Iris pigment epithelial cell (primary cell): ENCODE data around the gene NCK1.
A peak's percentile ranks its signal among the peaks of the same experiment; 100 is the strongest.

Source experiments
- DNase-seq: peaks from one replicate; pipeline ENCODE4 v3.0.0-alpha.2; 2011; ENCODE audit warnings: low read depth

The NCK1 gene

DNA sequence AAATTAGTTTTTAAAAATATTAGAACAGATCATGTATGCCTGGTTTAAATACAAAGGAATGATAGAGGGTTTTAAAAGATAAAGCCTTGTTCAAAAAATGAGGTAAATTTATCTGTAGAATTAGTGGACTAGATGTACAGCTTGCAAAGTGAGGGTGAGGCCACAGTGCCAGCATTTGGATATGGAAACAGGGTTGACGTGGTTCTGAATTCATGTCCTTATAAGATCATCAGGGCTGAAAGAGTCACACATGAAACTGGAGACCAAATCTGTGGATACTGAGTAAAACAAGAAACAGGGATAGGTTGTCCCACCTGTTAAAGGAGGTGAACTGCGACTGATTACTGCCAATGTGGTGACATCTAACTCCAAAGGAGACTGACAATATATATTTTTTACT lies 46.3 kb downstream of the NCK1 start:
- DNase-seq = no peak

DNA sequence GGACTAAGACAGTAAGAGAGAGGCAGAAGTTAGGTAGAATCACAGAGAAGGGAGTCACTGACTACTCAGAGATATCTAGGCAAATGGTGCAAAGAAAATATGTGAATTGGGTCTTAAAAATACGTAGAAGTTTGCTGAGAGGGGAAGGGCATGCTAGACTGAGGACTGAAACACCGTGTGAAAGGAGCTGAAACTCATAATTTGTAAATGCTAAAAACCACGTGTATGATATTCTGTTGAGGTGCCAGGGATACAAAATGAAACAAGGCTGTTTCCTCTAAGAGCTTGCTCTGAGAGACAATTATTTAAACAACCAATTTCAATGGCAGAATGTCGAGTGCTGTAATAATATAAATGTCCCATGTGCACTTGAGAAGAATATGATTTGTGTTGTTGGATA lies 47.2 kb downstream of the NCK1 start:
- DNase-seq = no peak

DNA sequence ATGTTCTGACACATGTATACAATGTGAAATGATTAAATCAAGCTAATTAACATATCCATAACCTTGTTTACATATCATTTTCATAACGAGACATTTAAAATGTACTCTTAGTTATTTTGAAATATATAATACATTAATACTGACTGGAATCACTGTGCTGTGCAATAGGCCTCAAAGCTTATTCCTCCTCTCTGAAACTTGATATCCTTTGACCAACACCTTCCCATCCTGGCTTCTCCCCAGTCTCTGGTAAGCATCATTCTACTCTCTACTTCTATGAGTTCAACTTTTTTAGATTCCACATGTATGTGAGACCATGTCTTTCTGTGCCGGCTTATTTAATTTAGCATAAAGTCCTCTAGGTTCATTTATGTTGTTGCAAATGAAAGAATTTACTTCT lies 48.7 kb downstream of the NCK1 start:
- peak; percentile 57 for DNase-seq

DNA sequence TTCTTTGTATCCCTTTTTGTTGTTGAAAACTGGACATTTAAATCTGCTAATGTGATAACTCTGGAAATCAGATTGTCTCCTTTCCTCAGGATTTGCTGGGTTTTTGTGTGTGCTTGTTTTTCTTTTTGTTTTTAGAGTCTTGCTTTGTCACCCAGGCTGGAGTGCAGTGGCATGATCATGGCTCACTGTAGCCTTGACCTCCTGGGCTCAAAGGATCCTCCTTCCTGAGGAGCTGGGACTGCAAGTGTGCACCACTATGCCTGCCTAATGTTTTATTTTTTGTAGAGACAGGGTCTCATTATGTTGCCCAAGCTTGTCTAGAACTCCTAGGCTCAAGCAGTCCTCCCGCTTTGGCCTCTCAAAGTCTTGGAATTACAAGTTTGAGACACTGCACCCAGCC lies 51.2 kb downstream of the NCK1 start:
- DNase-seq = no peak

DNA sequence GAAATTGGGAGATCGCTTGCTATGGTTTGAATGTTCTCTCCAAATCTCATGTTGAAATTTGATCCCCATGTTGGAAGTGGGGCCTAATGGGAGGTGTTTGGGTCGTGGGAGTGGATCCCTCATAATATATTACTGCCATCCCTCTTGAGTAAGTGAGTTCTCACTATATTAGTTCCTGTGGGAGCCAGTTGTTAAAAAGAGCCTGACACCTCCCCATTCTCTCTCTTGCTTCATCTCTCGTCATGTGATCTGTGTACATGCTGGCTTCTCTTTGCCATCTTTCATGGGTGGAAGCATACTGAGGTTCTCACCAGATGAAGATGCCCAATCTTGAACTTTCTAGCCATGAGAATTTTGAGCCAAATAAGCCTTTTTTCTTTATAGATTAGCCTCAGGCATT lies 52.7 kb downstream of the NCK1 start:
- DNase-seq = no peak

DNA sequence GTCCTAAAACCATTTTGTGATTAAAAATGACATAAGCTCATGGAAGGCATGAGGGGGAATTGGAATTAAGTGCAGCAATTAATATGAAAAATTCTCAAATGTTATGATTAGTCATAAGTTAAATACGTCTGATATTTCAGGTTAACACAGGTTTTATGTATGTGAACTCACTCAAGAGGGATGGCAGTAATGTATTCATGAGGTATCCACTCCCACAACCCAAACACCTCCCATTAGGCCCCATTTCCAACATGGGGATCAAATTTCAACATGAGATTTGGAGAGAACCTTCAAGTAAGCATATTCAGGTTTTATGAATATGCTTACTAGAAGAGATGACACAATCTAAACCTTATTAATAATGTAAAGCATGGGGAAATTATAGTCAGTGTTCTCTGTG lies 54.2 kb downstream of the NCK1 start:
- DNase-seq = no peak

DNA sequence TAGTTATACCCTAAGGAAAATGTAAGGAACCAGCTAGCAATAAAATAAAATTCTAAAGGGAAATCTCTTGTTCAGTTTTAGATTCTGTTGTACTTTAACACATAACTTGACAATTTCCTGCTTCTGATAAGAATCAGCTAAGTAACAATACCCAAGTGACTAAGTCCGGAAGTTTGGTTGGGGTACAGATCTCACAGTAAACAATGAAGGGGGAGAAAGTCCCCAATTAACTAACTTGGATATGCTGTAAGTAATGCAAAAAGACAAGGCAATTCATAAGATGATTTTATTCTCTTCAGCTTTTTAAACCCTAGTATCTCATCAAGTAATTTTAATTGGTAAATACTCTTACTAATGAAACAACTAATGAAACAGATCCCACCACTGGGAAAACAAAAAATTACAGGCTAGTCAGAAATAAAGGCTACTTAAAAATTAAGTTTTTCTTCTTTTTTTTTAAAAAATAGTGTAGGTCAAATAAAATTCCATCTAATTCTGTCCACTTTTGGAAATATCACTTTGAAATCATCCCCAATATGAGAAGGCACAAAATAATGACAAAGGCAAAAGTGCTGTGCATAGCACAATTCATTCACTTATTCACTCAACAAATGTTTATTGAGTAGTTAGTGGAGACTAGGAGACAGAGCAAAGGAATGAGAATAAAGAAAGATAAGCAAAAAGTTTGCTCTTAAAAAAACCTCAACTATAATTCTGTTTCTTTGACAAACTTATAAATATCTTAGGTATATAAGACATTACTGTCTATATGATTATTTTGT lies 58.0 kb downstream of the NCK1 start:
- DNase-seq = peak; percentile 48

DNA sequence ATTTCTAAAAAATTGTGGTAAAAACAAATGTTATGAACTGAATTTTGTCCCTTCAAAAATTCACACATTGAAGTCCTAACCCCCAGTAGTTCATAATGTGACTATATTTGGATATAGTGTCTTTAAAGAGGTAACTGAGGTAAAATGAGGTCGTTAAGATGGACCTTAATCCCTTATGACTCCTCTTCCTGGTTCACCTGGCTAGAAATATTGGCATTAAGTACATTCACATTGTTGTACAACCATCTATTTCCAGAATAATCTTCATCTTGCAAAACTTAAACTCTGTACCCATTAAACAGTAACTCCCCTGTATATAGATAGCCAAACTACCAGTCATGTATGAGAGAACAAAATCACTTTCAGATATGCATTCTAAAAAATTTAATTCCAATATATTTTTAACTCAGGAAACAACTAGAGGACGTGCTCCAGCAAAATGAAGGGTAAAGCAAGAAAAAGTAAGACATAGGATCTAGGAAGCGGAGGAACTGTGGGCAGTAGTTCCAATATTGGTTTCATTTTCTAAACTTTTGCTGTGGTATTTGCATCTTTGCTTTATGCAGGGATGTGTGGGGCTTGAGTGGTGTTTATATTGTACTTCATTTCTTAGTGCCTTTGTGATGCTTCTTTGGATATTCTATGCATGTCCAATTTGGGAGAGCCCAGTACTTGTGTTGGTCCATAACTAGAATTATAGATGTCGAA lies 59.0 kb downstream of the NCK1 start:
- DNase-seq = no peak

DNA sequence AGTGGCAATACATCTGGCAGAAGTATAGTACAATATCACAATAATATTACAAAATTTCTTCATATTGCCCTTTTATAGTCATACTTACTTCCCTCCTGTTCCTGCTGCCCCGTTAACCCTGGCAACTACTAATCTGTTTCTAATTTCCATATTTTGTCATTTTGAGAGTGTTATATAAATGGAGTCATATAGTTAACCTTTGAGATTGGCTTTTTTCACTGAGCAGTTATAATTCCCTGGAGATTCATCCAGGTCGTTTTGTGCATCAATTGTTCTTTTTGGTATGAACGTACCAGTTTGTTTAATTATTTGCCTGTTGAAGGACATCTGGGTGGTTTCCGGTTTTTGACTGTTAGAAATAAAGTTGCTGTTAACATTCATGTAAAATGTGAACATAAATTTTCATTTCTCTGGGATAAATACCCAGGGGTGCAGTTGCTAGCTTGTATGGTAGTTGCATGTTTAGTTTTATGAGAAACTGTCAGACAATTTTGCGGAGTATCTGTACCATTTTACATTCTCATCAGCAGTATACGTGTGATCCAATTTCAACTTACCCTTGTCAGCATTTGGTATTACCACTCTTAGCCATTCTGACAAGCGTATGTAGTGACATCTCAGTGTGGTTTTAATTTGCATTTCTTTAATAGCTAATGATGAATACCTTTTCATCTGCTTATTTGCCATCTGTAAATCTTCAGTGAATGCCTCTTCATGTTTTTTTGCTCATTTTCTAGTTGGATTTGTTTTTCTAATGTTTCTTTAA lies 63.6 kb downstream of the NCK1 start:
- no peak for DNase-seq

DNA sequence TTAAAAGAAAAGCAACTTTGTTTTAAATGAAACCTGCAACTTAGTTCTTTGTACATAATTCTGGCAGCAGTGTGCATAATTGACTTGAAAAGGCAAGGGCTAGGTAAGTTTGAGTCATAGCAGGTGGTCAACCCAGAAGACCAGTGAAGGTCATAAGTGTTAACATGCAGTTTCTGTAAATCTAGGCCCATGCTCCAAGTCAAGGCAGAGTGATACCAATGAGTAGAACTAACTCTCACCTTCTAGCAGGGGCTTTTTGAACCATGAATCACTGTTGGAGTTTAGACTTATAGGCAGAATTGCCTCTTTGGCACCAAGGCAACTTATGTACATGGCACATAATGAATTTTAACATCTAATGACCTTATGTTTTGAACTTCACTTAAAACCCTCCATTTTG lies 66.2 kb downstream of the NCK1 start:
- no peak for DNase-seq

DNA sequence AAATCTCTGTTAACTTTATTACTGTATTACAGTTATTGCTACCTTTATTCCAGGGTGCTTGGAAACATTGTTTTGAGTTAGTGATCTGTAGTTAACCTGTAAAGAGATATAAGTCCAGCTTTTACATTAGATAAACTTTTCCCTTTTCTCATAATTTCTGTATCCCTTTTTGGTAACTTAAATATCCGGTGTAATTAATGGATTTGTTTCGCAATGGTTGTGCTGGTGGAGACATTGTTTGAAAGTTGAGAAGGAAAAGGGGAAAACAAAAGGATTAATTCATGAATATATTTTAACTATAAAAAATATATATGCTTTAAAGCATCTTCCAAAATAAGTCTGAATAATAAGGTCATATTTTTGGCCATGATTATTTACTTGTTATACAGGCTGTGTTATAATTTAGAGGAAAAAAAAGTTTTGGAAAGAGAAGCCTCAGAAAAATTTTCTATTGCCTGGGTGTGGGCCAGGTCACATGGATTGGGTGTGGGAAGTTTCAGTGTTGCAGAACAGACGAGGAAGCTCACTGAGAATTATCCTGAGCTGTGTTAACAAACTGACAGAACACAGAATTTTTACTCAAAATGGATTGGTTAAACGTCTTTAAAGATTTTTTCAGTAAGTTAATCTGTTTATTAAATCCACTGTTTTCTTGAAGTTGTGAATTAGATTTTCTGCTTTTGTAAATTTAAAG lies 68.1 kb downstream of the NCK1 start:
- DNase-seq = peak; percentile 72

DNA sequence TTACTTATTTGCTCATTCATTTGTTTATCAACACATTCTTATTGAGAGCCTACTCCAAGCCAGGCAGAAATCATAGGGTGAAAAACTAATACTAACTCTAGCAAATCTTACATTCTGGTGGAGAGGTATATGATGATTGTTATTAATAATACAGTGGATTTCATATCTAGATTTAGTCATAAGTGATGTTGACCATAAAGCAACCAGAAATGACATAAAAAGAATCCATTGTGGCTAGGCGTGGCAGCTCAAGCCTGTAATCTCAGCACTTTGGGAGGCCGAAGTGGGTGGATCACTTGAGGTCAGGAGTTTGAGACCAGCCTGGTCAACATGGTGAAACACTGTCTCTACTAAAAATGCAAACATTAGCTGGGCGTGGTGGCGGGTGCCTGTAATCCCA lies 69.6 kb downstream of the NCK1 start:
- no peak for DNase-seq

DNA sequence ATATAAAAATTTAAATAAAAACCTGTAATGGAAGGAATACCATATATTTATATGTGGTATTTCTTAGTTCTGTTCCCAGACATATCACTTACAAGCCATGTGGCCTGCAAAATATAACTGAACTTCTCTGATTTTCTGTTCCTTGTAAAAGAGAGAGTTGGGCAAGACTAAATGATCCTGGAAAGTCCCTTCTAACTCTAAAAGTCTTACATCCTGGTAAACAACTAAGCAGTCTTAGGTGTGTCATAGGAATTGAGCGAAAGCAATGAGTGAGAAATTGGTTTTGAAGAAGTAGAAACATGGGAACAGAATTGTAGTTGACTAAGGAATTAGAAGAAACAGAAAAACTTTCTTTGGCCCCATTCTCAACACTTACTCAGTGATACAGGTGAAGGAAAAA lies 70.5 kb downstream of the NCK1 start:
- peak; percentile 83 for DNase-seq

DNA sequence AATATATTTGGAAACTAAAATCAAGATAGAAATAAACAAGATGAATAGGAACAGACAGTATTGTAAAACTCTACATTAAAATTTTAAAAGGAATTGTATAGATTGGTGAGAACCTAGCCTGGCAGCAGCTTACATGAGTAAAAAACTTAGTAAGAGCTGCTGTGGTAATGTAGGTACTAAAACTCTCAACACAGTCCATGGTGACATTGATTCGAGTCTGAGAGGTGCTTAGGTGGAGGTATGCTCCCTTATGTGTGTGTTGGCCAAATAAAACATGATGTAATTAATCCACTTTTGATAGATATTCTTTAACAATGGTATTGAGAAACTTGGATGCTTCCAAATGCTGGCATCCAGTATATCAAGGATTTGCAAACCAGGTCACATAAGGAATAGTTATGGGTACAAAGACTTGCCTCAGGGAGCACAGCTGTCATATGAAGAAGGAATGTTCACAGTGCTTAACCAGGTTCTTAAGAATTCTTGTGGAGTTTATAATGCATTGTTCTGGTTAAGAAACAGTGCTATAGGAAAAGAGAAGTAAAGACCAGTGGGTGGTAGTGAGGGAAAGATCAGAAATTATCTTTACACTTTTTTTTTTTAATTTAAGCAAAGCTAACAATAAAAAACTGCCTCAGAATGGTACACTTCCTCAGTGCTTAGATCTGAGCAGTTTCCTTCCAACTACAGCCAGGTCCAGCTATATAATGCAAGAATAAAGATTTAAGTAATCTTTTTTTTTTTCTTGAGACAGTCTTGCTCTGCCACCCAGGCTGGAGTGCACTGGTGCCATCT lies 71.2 kb downstream of the NCK1 start:
- no peak for DNase-seq

DNA sequence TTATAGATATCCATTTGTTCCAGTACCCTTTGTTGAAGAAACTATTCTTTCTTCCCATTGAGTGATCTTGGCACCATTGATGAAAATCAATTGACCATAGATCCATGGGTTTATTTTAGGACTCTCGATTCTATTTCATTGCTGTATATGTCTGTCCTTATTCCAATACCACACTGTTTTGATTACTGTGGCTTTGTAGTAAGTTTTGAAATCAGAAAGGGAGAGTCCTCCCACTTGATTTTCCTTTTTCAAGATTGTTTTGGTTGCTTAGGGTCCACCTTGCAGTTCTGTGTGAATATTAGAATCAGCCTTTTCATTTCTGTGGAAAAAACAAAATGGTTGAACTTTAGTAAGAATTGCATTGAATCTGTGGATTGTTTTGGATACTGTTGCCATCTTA lies 75.2 kb downstream of the NCK1 start:
- DNase-seq = no peak

DNA sequence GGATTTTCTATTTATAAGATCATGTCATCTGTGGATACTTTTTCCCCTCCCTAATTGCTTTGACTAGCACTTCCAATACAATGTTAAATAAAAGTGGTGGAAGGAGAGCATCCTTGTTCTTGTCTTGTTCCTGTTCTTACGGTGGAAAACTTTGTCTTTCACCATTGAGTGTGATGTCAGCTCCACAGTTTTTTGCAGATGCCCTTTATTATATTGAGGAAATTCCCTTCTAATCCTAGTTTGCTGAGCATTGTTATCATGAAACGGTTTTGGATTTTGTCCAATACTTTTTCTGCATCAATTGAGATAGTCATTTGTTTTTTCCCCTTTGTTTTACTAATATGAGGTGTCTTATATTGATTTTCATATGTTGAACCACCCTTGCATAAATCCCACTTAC lies 75.8 kb downstream of the NCK1 start:
- no peak for DNase-seq

DNA sequence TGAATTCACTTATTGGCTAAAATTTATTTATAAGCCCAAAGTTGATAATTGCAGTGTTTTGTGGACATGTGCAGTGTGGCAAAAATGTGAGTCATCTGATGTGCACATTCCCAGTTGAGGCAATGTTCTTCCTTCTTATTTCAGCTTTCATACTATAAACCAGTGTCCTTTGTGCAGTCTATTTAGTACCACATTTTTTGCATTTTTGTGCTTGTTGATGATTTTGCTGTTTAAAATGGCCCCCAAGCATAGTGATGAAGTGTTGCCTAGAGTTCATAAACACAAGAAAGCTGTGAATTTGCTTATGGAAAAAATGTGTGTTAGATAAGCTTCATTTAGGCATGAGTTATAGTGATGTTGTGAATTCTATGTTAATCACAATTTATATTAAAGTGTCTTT lies 76.3 kb downstream of the NCK1 start:
- DNase-seq = peak; percentile 80

DNA sequence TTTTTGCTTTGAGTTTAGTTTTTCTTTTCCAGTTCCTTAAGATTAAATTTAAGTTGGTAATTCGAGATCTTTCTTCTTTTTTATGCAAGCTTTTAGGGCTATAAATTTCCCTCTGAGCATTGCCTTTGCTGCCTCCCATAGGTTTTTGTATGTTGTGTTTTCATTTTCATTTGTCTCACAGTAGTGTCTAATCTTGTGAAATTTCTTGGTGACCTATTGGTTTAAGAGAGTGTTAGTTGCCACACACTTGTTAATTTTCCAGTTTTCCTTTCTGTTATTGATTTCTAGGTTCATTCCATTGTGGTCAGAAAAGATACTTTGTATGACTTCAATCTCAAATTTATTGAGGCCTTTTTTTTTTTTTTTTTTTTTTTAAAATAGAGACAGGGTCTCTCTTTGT lies 77.5 kb downstream of the NCK1 start:
- no peak for DNase-seq

DNA sequence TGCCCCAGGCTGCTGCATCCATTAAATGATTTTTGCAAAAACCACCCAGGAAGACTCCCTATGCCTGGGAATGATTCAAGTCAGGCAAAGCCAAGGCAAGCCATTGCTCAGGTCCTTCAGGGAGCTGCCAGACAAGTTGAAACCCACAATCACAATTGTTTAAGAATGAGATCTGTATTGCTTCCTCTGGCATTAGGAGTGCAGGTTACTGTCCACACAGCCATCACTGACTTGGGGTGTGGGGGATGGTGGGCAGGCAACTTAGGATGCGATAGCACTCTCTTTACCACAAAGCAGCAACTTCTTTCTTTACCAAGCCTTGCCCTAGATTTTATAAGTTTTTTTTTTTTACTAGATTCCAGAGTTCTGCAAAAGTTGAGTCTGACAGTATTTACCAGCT lies 80.8 kb downstream of the NCK1 start:
- no peak for DNase-seq

DNA sequence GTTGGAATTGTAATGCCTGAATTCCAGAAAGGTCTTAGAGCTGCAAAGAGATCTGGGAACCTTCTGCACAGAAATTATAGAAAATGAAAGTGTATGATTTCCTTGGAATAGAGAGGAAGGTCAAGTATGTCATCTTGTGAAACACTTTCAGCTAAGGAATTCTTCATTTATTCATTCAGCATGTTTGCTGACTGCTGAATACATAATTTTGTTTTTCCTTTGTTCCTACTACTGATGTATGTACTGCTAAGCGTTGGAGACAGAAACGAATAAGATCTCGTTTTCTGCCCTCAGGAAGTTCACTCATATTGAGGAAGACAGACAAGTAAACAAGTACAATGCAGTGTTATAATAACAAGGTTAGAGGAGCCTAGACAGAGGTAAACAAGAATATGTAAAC lies 81.4 kb downstream of the NCK1 start:
- no peak for DNase-seq

DNA sequence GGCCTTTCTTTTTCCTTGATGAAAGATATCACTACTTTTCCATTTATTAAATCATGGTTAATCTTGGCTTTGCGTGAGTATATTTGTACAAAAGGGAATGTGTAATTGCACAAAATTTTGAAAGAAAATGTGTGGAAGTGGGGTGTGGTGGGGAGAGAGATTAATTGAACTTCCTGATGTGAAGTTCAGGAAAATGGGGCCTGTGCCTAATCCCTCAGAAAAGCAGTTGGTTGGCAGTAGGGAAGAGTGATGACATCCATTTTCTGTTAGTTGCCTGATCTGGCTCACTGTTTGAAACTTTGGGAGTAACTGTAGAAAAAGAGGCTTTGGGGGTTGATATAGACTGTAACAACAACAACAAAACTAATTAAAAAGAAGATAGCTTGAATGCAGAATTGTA lies 85.0 kb downstream of the NCK1 start:
- DNase-seq = no peak

DNA sequence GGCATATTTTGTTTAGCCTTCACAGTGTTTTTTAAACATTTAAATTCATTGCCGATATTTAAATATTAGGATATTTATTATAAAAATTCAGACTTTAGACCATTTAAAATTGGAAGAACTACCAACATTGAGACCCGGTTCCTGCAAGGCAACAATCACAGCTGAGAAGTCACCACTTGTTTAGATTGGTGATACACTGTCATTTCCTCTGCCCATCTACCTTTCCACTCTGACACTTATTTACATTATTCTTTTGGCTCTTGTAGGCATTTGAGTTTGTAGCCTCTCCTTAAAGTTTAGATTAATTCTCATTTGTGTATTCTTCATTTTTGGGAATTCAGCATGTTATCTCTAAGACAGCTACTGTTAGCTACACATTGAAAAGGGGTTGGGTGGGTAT lies 85.5 kb downstream of the NCK1 start:
- no peak for DNase-seq
